GM18519 (cell line): ENCODE data around the gene TMEM44.
"Not testable (repeated sequence)": the region's sequence is repeated elsewhere in the genome, so short reads cannot be mapped to it uniquely, and the experiment has no call there.

ENCODE experiments used
- ATAC-seq: cut with Tn5 transposase; IDR thresholded peaks from one replicate; pipeline ENCODE4 v1.9.1; 2021; ENCODE audit warnings: mild to moderate bottlenecking, moderate library complexity; ENCODE audit not compliant: unreplicated experiment, low FRiP score

TMEM44 gene

GRCh38 chr3:194647747-194648146 is 14.5 kb upstream of the TMEM44 start:
- no peak for ATAC-seq

GRCh38 chr3:194642769-194643168 is 9.6 kb upstream of the TMEM44 start:
- no peak for ATAC-seq

- ATAC-seq = no peak
Observed at GRCh38 chr3:194640829-194641228, 7.6 kb upstream of the TMEM44 start.

DNA sequence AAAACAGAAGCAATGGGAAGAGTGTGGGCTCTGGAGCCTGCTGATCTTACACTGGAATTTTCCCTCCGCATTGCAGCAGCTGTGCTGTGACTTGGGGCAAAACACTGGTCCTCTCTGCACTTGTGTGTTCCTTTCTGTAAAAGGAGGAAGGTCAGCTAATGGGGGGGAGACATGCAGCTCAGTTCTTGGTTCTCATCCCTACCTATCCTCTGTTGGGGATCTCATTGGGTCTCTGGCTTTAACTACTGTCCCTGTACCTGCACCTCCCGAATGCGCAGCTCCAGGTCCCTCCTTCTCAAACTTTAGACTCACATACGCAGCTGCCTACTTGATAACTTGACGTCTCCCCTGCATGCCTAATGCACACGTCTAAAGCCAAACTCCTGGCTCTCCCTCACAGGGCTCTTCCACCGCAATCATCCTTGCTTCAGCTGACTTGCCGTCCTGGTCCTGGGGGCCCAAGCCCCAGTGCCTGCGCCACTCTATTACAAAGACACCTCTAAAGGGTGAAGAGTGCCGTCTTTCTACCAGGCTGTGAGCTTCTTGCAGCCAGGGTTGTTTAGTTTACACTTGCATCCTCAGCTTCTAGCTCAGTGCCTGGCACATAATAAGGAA is 5.9 kb upstream of the TMEM44 start:
- no peak for ATAC-seq

DNA sequence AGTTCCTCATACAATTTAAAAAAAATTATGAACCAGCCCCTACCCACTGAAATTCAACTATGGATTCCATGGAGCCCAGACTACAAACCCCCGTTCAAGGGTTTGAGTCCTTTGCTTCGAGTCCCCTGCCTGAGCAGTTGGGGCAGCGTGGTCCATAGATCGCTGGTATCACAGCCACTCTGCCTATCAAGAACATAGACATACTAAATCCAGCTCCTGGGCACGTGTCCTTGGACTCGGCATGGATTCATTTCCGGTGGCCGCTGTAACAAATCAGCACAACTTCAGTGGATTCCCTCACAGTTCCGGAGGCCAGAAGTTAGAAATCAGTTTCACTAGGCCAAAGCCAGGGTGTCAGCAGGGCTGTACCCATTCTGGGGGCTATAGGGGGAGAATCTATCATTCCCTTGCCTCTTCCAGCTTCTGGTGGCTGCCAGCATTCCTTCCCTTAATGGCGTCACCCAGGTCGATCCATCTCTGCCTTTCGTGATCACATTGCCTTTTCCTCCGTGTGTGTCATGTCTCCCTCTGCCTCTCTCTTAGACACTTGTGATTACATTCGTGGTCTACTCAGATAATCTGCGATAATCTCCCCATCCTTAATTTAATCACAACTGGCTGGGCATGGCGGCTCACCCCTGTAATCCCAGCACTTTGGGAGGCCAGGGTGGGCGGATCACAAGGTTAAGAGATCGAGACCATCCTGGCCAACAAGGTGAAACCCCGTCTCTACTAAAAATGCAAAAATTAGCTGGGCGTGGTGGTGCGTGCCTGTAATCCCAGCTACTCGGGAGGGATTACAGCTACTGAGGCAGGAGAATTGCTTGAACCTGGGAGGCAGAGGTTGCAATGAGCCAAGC is 4.6 kb upstream of the TMEM44 start:
- ATAC-seq = no peak

- ATAC-seq = no peak
Observed at GRCh38 chr3:194637066-194637465, 3.8 kb upstream of the TMEM44 start.

DNA sequence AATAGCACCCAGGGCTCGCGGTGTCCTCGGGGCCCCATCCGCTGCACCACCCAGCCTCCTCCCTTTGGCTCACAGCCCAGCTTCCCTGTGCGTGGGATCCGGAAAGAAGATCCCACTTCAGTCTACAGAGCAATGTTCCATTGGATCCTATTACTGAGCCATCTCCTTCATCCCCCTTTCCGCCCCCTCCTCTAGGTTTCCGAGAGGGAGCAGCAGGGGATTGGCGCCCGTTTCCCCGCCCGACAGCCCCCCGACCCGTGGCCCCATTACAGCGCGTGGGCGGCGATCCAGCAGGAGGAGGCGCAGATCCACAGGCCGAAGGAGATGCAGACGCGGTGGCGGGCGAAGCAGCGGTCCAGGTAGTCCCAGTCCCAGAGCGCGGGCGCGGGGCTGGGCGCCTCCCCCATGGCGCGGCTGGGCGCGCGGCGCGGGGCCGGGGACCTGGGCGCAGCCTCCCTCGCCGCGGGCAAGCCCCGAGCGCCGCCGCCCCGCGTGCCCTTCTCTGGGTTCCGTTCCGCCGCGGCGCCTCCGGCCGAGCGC is 340 bp downstream of the TMEM44 start:
- ATAC-seq = peak; percentile 40

GRCh38 chr3:194632226-194632808 is 902 bp downstream of the TMEM44 start:
- ATAC-seq = no peak

DNA sequence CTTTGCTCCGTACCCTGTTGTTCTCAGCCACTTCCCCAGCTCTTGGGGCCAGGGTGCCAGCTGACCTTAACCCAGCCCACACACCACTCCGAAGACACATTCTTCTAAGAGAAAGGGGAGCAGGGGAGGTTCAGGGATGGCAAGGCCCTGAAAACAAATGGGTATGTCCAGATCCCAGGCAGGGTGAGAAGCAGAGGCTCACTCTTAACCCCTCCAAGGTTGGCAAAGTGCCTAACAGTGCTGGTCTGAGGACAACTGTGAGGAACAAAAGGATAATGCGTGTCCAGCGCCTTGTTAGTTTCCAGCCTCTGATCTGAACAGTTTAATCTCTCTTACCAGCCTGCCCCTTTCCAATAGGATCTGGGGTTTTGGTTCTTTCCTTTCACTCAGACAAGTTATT is 1.5 kb downstream of the TMEM44 start:
- ATAC-seq = no peak

GRCh38 chr3:194630681-194631080 is 2.5 kb downstream of the TMEM44 start:
- not testable (repeated sequence) for ATAC-seq

DNA sequence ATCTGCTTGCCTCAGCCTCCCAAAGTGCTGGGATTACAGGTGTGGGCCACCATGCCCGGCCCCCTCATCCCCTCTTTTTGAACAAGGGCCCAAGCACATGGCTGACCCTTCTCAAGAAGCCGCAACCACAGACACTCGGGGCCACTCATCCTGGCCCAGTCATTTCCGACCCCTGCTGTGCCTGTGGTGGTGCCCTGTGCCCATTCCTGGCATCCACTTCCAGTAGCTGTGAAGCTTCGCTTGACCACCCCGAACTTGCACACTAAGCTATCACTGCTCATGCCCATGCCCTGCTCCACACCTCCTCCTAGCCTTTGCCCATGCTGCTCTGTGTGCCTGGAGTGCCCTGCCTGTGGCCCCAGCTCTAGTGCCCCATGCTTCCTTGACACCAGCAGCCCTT is 8.3 kb downstream of the TMEM44 start:
- no peak for ATAC-seq

GRCh38 chr3:194623449-194624290 is 9.5 kb downstream of the TMEM44 start:
- no peak for ATAC-seq

GRCh38 chr3:194622621-194623340 is 10.4 kb downstream of the TMEM44 start:
- no peak for ATAC-seq

- no peak for ATAC-seq
Observed at GRCh38 chr3:194621947-194622346, 11.3 kb downstream of the TMEM44 start.

- no peak for ATAC-seq
Observed at GRCh38 chr3:194620196-194620595, 13.0 kb downstream of the TMEM44 start.

DNA sequence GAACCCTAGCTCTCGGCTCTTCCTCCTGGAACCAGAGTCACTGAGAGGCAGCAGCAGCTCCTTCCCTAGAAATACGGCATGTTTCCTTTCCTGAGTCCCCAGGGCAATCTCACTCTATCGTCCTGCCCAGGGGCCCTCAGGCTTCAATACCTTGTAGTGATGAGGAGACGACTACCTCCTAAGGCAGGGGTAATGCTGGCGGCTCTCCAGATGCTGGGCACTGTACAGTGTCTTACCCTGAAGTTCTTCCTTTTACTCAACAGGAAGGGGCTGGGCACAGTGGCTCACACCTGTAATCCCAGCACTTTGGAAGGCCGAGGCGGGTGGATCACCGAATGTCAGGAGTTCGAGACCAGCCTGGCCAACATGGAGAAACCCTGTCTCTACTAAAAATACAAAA is 13.5 kb downstream of the TMEM44 start:
- ATAC-seq = no peak

DNA sequence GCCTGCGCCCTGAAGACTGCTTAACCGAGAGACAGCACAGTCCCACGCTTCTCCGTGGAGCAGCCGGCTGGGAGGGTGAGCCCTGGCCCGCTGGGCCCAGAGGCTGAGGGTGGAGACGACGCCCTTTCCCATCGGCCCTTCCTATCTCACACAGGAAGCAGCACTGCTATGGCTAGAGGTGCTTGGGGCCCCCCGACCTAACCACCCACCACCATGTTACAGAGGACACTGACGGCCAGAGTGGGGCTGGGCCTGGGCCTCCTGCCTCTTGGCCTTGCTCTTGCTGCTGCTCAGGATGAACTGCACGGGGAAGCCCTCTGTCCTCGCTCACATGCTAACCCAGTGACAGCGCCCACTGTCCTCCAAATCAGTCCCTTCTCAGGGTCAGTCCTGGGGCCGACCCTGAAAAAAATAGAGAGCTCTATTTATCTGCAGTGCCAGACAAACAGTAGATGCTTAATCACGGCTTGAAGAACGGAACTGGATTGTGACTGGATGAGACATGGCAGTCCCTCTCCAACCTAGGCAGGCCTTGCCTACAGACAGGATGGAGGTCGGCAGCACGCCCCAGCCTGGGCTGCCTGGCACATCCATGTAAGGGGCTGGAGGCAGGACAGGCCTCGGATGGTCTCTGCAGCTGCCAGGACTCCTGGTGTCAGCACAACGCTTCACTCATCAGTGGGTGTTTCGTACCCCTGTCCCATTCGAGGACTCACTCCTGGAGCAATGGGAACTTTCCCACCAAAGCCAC is 14.2 kb downstream of the TMEM44 start:
- no peak for ATAC-seq

GRCh38 chr3:194617827-194618226 is 15.4 kb downstream of the TMEM44 start:
- no peak for ATAC-seq

GRCh38 chr3:194617143-194617671 is 16.0 kb downstream of the TMEM44 start:
- no peak for ATAC-seq
